GM12878 (cell line): Measurements from ENCODE around the gene PRR14L. TPM values are rescaled to one million over a fixed set of nuclear protein-coding genes. Genes with fewer than 3 reads are reported as not detected.

Experiments used
- ATF7 ChIP-seq: fragments of 450-650 bp; IDR thresholded peaks from 2 replicates; pipeline ENCODE4 v1.6.1; 2016; ENCODE audit warnings: low read depth, mild to moderate bottlenecking
- CBX5 ChIP-seq: sonication (generic); IDR thresholded peaks from 2 replicates; pipeline ENCODE4 v1.6.1; 2016; ENCODE audit warnings: low read depth, moderate library complexity, mild to moderate bottlenecking, inconsistent platforms
- ESRRA ChIP-seq: IDR thresholded peaks from 2 replicates; pipeline ENCODE4 v1.6.1; 2012; ENCODE audit warnings: mild to moderate bottlenecking, low read length, improper control_type of control experiment
- EZH2 ChIP-seq: IDR thresholded peaks from 2 replicates; pipeline ENCODE4 v1.6.1; 2012; ENCODE audit warnings: low read depth, mild to moderate bottlenecking, control low read depth, inconsistent platforms, low read length, borderline replicate concordance; ENCODE audit not compliant: control insufficient read depth
- FOS ChIP-seq: IDR thresholded peaks from 3 replicates; pipeline ENCODE4 v1.6.1; 2011; ENCODE audit warnings: borderline replicate concordance; ENCODE audit not compliant: insufficient read length; ENCODE audit errors: extremely low read depth
- IKZF1 ChIP-seq: fragments of 450-650 bp; conservative IDR thresholded peaks from 2 replicates; pipeline ENCODE4 v1.6.1; 2017; ENCODE audit warnings: antibody characterized with exemption, mild to moderate bottlenecking
- IKZF2 ChIP-seq, 2 experiments: fragments of 450-650 bp; IDR thresholded peaks; 2 replicates each; pipeline ENCODE4 v1.6.1; 2017; ENCODE audit warnings: mild to moderate bottlenecking in 2 of 2, moderate library complexity in 2 of 2
- MEF2B ChIP-seq: fragments of 450-650 bp; IDR thresholded peaks from 2 replicates; pipeline ENCODE4 v1.6.1; 2018; ENCODE audit warnings: mild to moderate bottlenecking, moderate library complexity; ENCODE audit not compliant: partially characterized antibody, poor library complexity, severe bottlenecking
- MTA2 ChIP-seq: fragments of 450-650 bp; IDR thresholded peaks from 2 replicates; pipeline ENCODE4 v1.6.1; 2016; ENCODE audit warnings: low read depth, mild to moderate bottlenecking, moderate library complexity
- NBN ChIP-seq: fragments of 450-650 bp; IDR thresholded peaks from 2 replicates; pipeline ENCODE4 v1.6.1; 2016
- NFIC ChIP-seq: IDR thresholded peaks from 2 replicates; pipeline ENCODE4 v1.6.1; 2012; ENCODE audit warnings: low read depth, mild to moderate bottlenecking, inconsistent platforms, low read length, moderate library complexity
- PAX5 ChIP-seq: IDR thresholded peaks from 2 replicates; pipeline ENCODE4 v1.6.1; 2011; ENCODE audit warnings: low read depth, low read length, borderline replicate concordance
- RB1 ChIP-seq: fragments of 450-650 bp; formaldehyde crosslinking; IDR thresholded peaks from 2 replicates; pipeline ENCODE4 v1.6.1; 2017; ENCODE audit warnings: mild to moderate bottlenecking, borderline replicate concordance
- RUNX3 ChIP-seq: IDR thresholded peaks from 2 replicates; pipeline ENCODE4 v1.6.1; 2012; ENCODE audit warnings: low read length, inconsistent platforms
- STAT1 ChIP-seq: fragments of 450-650 bp; conservative IDR thresholded peaks from 2 replicates; pipeline ENCODE4 v1.6.1; 2014; ENCODE audit warnings: antibody characterized with exemption, mild to moderate bottlenecking
- WRNIP1 ChIP-seq: IDR thresholded peaks from 2 replicates; pipeline ENCODE4 v1.6.1; 2011; ENCODE audit warnings: low read depth, low read length, improper control_type of control experiment, borderline replicate concordance
- polyA plus RNA-seq, 11 experiments: library from polyadenylated mRNA; depleted of rRNA in 4 of 11; unstranded in 6 of 11; stranded (reverse) in 5 of 11; fragments of >200 nt; fragmentation: Nextera tagmentation in 4 of 11; fragmentation: Illumina TruSeq in 1 of 11; extraction: Ambion mirVana in 4 of 11; extraction: Trizol in 1 of 11; gene quantifications; 1 replicate in 1 of 11; 2 replicates in 10 of 11; pipeline versions ENCODE4 v1.2.1 to v1.2.3, GENCODE V29; 2011 to 2016; ENCODE audit warnings: inconsistent platforms in 2 of 11, missing spikeins in 2 of 11, low read depth in 1 of 11
- total RNA-seq, 4 experiments: library from RNA; depleted of rRNA in 3 of 4; stranded (reverse); fragments of >200 nt in 3 of 4; fragmentation: Illumina TruSeq in 1 of 4; extraction: Trizol in 1 of 4; gene quantifications; 2 replicates each; pipeline versions ENCODE4 v1.2.1 to v1.2.3, GENCODE V29; 2013 to 2021
- TF ChIP-seq, protein P1 (sequence below): fragments of 450-650 bp; IDR thresholded peaks from 2 replicates; pipeline ENCODE4 v1.6.1; 2017; ENCODE audit warnings: low read depth, mild to moderate bottlenecking, moderate library complexity
- TF ChIP-seq, protein P2 (sequence below): fragments of 450-650 bp; IDR thresholded peaks from 2 replicates; pipeline ENCODE4 v1.6.1; 2016; ENCODE audit warnings: mild to moderate bottlenecking, moderate library complexity, borderline replicate concordance
- TF ChIP-seq, protein P3 (sequence below): IDR thresholded peaks from 2 replicates; pipeline ENCODE4 v1.6.1; 2011; ENCODE audit warnings: low read depth, low read length, improper control_type of control experiment, borderline replicate concordance
- TF ChIP-seq, protein P4 (sequence below): fragments of 150-350 bp; IDR thresholded peaks from 2 replicates; pipeline ENCODE4 v1.6.1; 2016; ENCODE audit warnings: low read depth, low read length

Gene PRR14L
- total and polyA plus RNA-seq, 10 of the 15 experiments (the other 5 are each of a cell fraction or from before 2014, with no cell fraction given): 4.2 to 49.0 (median 21.4) TPM

DNA sequence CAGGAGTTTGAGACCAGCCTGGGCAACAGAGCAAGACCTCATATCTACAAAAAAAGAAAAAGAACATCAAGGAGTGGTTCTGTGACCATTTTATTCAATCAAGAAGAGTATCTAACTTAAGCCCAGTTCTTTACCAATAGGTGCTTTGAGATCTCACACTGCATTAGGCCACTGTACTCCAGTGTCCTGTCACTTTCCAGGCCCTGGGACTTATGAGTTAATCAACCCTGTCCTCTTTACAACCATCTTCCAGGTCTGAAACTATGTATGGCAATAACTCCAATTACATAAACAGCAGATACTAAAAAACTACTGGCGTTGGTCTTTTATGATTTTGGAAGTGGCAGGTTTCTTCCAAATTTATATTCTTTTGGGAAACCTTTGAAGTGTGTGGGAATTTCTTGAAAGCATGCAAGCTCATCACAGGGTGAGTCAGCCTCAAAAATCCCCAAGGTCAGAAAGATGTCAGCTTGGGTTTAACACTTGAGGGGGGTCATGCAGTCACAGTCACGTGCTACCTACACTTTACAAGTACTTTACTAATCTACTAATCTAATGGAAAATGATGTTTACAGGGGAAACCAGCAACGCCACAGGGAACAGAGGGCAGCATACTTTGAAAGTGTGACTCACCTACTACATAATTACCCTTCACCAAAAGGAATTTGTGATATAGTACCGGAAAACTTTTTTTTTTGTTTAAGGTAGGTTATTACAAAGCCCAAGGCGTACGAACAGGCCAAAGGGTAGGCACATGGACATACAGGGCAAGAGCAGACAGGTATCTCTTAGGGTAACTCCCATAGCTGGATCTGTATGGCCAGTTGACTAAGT, 103.5 kb downstream of the PRR14L start (continued):
- no peak for TF ChIP-seq CBX5
- peak; percentile 81 for TF ChIP-seq ATF7
- TF ChIP-seq, protein P1, sequence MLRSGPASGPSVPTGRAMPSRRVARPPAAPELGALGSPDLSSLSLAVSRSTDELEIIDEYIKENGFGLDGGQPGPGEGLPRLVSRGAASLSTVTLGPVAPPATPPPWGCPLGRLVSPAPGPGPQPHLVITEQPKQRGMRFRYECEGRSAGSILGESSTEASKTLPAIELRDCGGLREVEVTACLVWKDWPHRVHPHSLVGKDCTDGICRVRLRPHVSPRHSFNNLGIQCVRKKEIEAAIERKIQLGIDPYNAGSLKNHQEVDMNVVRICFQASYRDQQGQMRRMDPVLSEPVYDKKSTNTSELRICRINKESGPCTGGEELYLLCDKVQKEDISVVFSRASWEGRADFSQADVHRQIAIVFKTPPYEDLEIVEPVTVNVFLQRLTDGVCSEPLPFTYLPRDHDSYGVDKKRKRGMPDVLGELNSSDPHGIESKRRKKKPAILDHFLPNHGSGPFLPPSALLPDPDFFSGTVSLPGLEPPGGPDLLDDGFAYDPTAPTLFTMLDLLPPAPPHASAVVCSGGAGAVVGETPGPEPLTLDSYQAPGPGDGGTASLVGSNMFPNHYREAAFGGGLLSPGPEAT: peak; percentile 96
- no peak for TF ChIP-seq RB1
- peak; percentile 78 for TF ChIP-seq NFIC
- TF ChIP-seq MEF2B: peak; percentile 73
- TF ChIP-seq, protein P2, sequence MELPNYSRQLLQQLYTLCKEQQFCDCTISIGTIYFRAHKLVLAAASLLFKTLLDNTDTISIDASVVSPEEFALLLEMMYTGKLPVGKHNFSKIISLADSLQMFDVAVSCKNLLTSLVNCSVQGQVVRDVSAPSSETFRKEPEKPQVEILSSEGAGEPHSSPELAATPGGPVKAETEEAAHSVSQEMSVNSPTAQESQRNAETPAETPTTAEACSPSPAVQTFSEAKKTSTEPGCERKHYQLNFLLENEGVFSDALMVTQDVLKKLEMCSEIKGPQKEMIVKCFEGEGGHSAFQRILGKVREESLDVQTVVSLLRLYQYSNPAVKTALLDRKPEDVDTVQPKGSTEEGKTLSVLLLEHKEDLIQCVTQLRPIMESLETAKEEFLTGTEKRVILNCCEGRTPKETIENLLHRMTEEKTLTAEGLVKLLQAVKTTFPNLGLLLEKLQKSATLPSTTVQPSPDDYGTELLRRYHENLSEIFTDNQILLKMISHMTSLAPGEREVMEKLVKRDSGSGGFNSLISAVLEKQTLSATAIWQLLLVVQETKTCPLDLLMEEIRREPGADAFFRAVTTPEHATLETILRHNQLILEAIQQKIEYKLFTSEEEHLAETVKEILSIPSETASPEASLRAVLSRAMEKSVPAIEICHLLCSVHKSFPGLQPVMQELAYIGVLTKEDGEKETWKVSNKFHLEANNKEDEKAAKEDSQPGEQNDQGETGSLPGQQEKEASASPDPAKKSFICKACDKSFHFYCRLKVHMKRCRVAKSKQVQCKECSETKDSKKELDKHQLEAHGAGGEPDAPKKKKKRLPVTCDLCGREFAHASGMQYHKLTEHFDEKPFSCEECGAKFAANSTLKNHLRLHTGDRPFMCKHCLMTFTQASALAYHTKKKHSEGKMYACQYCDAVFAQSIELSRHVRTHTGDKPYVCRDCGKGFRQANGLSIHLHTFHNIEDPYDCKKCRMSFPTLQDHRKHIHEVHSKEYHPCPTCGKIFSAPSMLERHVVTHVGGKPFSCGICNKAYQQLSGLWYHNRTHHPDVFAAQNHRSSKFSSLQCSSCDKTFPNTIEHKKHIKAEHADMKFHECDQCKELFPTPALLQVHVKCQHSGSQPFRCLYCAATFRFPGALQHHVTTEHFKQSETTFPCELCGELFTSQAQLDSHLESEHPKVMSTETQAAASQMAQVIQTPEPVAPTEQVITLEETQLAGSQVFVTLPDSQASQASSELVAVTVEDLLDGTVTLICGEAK: no peak
- TF ChIP-seq IKZF2 (IDR thresholded peaks at IDR 0.05): peak; percentile 91 to 95
- TF ChIP-seq, protein P3, sequence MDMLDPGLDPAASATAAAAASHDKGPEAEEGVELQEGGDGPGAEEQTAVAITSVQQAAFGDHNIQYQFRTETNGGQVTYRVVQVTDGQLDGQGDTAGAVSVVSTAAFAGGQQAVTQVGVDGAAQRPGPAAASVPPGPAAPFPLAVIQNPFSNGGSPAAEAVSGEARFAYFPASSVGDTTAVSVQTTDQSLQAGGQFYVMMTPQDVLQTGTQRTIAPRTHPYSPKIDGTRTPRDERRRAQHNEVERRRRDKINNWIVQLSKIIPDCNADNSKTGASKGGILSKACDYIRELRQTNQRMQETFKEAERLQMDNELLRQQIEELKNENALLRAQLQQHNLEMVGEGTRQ: peak; percentile 52; the same call in 1 of the 2 replicates
- no peak for TF ChIP-seq STAT1
- no peak for TF ChIP-seq EZH2
- TF ChIP-seq WRNIP1: no peak
- TF ChIP-seq PAX5: peak; percentile 71; the same call in 1 of the 2 replicates
- peak; percentile 93; the same call in 1 of the 2 replicates for TF ChIP-seq ESRRA
- TF ChIP-seq FOS: no peak
- peak; percentile 93 for TF ChIP-seq IKZF1
- TF ChIP-seq RUNX3: peak; percentile 50; the same call in 1 of the 2 replicates
- TF ChIP-seq NBN: peak; percentile 43; the same call in 1 of the 2 replicates
- TF ChIP-seq MTA2: peak; percentile 82; the same call in 1 of the 2 replicates
- TF ChIP-seq, protein P4, sequence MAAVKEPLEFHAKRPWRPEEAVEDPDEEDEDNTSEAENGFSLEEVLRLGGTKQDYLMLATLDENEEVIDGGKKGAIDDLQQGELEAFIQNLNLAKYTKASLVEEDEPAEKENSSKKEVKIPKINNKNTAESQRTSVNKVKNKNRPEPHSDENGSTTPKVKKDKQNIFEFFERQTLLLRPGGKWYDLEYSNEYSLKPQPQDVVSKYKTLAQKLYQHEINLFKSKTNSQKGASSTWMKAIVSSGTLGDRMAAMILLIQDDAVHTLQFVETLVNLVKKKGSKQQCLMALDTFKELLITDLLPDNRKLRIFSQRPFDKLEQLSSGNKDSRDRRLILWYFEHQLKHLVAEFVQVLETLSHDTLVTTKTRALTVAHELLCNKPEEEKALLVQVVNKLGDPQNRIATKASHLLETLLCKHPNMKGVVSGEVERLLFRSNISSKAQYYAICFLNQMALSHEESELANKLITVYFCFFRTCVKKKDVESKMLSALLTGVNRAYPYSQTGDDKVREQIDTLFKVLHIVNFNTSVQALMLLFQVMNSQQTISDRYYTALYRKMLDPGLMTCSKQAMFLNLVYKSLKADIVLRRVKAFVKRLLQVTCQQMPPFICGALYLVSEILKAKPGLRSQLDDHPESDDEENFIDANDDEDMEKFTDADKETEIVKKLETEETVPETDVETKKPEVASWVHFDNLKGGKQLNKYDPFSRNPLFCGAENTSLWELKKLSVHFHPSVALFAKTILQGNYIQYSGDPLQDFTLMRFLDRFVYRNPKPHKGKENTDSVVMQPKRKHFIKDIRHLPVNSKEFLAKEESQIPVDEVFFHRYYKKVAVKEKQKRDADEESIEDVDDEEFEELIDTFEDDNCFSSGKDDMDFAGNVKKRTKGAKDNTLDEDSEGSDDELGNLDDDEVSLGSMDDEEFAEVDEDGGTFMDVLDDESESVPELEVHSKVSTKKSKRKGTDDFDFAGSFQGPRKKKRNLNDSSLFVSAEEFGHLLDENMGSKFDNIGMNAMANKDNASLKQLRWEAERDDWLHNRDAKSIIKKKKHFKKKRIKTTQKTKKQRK: no peak
